ENCODE results near the gene APBB2. TPM values are rescaled to one million over a fixed set of nuclear protein-coding genes. Genes with fewer than 3 reads are reported as not detected.

The APBB2 gene
- total and polyA plus RNA-seq, 2 of the 8 experiments (the other 6 are each of a cell fraction or from before 2014, with no cell fraction given), result 58.7 to 59.4 TPM

DNA sequence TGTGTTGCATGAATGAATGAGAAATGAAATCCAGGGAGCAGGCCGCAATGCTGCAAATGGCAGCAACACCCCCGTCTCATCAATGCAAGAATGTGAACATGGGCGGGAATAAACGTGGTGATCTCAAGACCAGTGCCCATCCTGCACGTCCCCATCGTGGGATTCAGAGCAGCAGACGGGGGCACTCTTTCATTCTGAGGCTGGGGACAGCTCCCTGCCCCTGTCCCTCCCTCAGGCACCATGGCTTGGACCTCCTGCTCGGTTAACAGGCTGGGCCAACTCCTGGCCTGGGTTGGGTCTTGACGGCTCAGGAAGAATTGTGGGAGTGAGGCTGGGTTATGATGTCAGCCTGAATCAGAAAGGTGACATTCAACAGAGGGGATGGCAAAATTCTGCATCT is 385.7 kb downstream of the APBB2 start:
- Histone ChIP-seq H4K91ac (replicated peaks; ENCODE audit: insufficient read length, low read length) (no peak overlapping the region), H3K27me3 (replicated peaks in 1 of 4; ENCODE audit: control insufficient read depth in 3 of 4, extremely low read depth in 1 of 4, insufficient read depth in 3 of 4, low read length in 3 of 4) (no peaks in the 10 kb centered on the region), H2BK5ac (ENCODE audit: low read depth, low read length) (no peak overlapping the region; the same call in 1 of the 2 replicates), H2BK12ac (ENCODE audit: low read depth, low read length) (no peak overlapping the region), H3K18ac (ENCODE audit: extremely low read depth, low read length) (no peak overlapping the region), H3K27ac (ENCODE audit: low read depth, low read length) (no peak overlapping the region), H2BK20ac (ENCODE audit: low read length) (no peak overlapping the region), H3K4ac (replicated peaks; ENCODE audit: insufficient read length, low read depth, low read length) (no peak overlapping the region), H2BK120ac (replicated peaks; ENCODE audit: low read depth, low read length) (no peak overlapping the region), H4K8ac (ENCODE audit: extremely low read depth, insufficient read depth, low read length) (no peak overlapping the region), H3K14ac (ENCODE audit: insufficient read length) (no peak overlapping the region), H3K56ac (replicated peaks; ENCODE audit: insufficient read length, low read depth, low read length) (no peak overlapping the region), H3K79me1 (ENCODE audit: low read depth, low read length) (peaks cover 4% of the 10 kb centered on the region), H2AFZ (ENCODE audit: low read length) (no peak overlapping the region), H4K5ac (ENCODE audit: insufficient read length, low read depth, low read length) (no peak overlapping the region), H3K9me3 (ENCODE audit: insufficient read depth in 2 of 2, low read depth in 1 of 2, low read length in 1 of 2) (no peaks in the 10 kb centered on the region; a peak in 1 of 4 replicates), H3K36me3 (ENCODE audit: control insufficient read depth in 2 of 4, insufficient read depth in 4 of 4, low read length in 3 of 4) (peaks cover 8 to 47% (median 26%) of the 10 kb centered on the region in 4 experiments; a peak in 6 of 8 replicates), H2AK5ac (ENCODE audit: low read depth, low read length) (no peak overlapping the region), H4K20me1 (replicated peaks in 1 of 2; ENCODE audit: control insufficient read depth in 1 of 2, insufficient read depth in 2 of 2, low read length in 2 of 2) (peaks cover 4 to 9% of the 10 kb centered on the region in 2 experiments), H3K23ac (ENCODE audit: insufficient read length) (no peak overlapping the region), H2BK15ac (ENCODE audit: low read length) (no peak overlapping the region), H3K4me2 (ENCODE audit: insufficient read depth in 1 of 2, low read depth in 2 of 2, low read length in 2 of 2) (no peak overlapping the region), H3K4me3 (ENCODE audit: extremely low read depth in 1 of 4, insufficient read depth in 2 of 4, low read depth in 3 of 4, low read length in 4 of 4) (no peak overlapping the region), H3K79me2 (ENCODE audit: control insufficient read depth in 1 of 2, insufficient read depth in 2 of 2, low read length in 2 of 2) (peaks cover 0 to 12% of the 10 kb centered on the region in 2 experiments; a peak in 1 of 4 replicates), H3K23me2 (ENCODE audit: low read depth, low read length) (no peaks in the 10 kb centered on the region; the same call in 1 of the 2 replicates), H3K4me1 (replicated peaks in 1 of 4; ENCODE audit: control insufficient read depth in 3 of 4, insufficient read depth in 4 of 4, low read length in 3 of 4) (no peaks in the 10 kb centered on the region), H3K9ac (replicated peaks in 1 of 4; ENCODE audit: extremely low read depth in 1 of 4, low read depth in 3 of 4, low read length in 3 of 4) (no peak overlapping the region)
- ChIA-PET POLR2A (ENCODE audit: partially characterized antibody) (interaction anchor here (1.8 kb wide), 1 partner anchor 8 kb away, joined by 4 read pairs; no protein-coding TSS in a partner anchor), CTCF (ENCODE audit: partially characterized antibody) (interaction anchor here (0.6 to 5.8 kb wide), 4 partner anchors 14 to 755 kb away, joined by 3 to 41 read pairs (median 4); no protein-coding TSS in a partner anchor)
- FAIRE-seq, result no peak
- 86% methylated on average over 9 of the region's 9 CpGs; no CpG with 5 or more reads in 1 of the 2 experiments for WGBS, 2 experiments (ENCODE audit: extremely low coverage in 1 of 2, insufficient coverage in 1 of 2, insufficient read length in 1 of 2, insufficient replicate concordance in 2 of 2, low coverage in 1 of 2, low lambda C conversion rate in 2 of 2, missing lambda C conversion rate in 1 of 2)
- TF ChIP-seq CBX5 (IDR thresholded peaks at IDR 0.05; ENCODE audit: low read depth, low read length) (no peak), CHD1 (IDR thresholded peaks at IDR 0.05; ENCODE audit: low read depth, low read length) (no peak)
- no peak for DNase-seq (ENCODE audit: low read depth in 1 of 2, low spot score in 2 of 2)

All from H1 (cell line).